CD14-positive monocyte (primary cell): ENCODE measurements around the gene PRMT9. TPM values are rescaled to one million over a fixed set of nuclear protein-coding genes. Genes with fewer than 3 reads are reported as not detected.
A peak's percentile ranks its signal among the peaks of the same experiment; 100 is the strongest.

ENCODE experiments used
- DNase-seq, 3 donors: peaks; one replicate each; pipeline ENCODE4 v3.0.0-alpha.2; 2011 to 2022
- H2AFZ ChIP-seq: 2 replicates; pipeline ENCODE4 v1.6.0; 2012; ENCODE audit warnings: mild to moderate bottlenecking, low read depth, low read length, inconsistent platforms; ENCODE audit not compliant: insufficient read depth, poor library complexity, severe bottlenecking
- H3K27ac ChIP-seq, 2 donors: 1 replicate in 1 of 2; 2 replicates in 1 of 2; pipeline ENCODE4 v1.5.1; 2012 to 2013; ENCODE audit warnings: low read length in 2 of 2, control low read depth in 1 of 2, inconsistent platforms in 1 of 2, low read depth in 1 of 2, mild to moderate bottlenecking in 1 of 2
- H3K27me3 ChIP-seq, 2 donors: one replicate each; pipeline versions ENCODE4 v1.6.0 to v1.6.1; 2011 to 2013; ENCODE audit warnings: low read length in 2 of 2; ENCODE audit not compliant: control insufficient read depth in 2 of 2, insufficient read depth in 2 of 2
- H3K36me3 ChIP-seq, 2 donors: replicated peaks in 1 of 2; 1 replicate in 1 of 2; 2 replicates in 1 of 2; pipeline versions ENCODE4 v1.5.1 to v1.6.1; 2012 to 2013; ENCODE audit warnings: low read length in 2 of 2, control low read depth in 1 of 2, inconsistent platforms in 1 of 2, mild to moderate bottlenecking in 1 of 2; ENCODE audit not compliant: insufficient read depth in 2 of 2, control insufficient read depth in 1 of 2
- H3K4me1 ChIP-seq, 2 donors: 1 replicate in 1 of 2; 2 replicates in 1 of 2; pipeline versions ENCODE4 v1.5.1 to v1.6.1; 2012 to 2013; ENCODE audit warnings: low read length in 2 of 2, control low read depth in 1 of 2, inconsistent platforms in 1 of 2, mild to moderate bottlenecking in 1 of 2, moderate library complexity in 1 of 2; ENCODE audit not compliant: insufficient read depth in 2 of 2, control insufficient read depth in 1 of 2
- H3K4me2 ChIP-seq: replicated peaks from 2 replicates; pipeline ENCODE3; 2012; ENCODE audit warnings: low read length, moderate library complexity, mild to moderate bottlenecking; ENCODE audit not compliant: poor library complexity, severe bottlenecking; ENCODE audit errors: extremely low read depth
- H3K4me3 ChIP-seq, 3 experiments: fragments of 200-600 bp in 1 of 3; sonication (generic) in 1 of 3; replicated peaks in 1 of 3; 1 replicate in 2 of 3; 2 replicates in 1 of 3; pipeline ENCODE4 v1.5.1; 2011 to 2013; ENCODE audit warnings: low read length in 3 of 3, mild to moderate bottlenecking in 3 of 3, control low read depth in 2 of 3, low read depth in 2 of 3, inconsistent platforms in 1 of 3, moderate library complexity in 1 of 3
- H3K79me2 ChIP-seq: 2 replicates; pipeline ENCODE4 v1.6.0; 2012; ENCODE audit warnings: mild to moderate bottlenecking, control low read depth, inconsistent platforms, low read length, moderate library complexity; ENCODE audit not compliant: insufficient read depth
- H3K9ac ChIP-seq: 2 replicates; pipeline ENCODE4 v1.6.0; 2017; ENCODE audit warnings: low read length, mild to moderate bottlenecking; ENCODE audit not compliant: insufficient read depth, poor library complexity, severe bottlenecking
- H3K9me3 ChIP-seq, 2 donors: replicated peaks in 1 of 2; 1 replicate in 1 of 2; 2 replicates in 1 of 2; pipeline versions ENCODE4 v1.5.1 to v1.6.1; 2012 to 2013; ENCODE audit warnings: low read length in 2 of 2, control low read depth in 1 of 2; ENCODE audit not compliant: control insufficient read depth in 1 of 2, insufficient read depth in 1 of 2
- H4K20me1 ChIP-seq: 2 replicates; pipeline ENCODE4 v1.6.0; 2012; ENCODE audit warnings: mild to moderate bottlenecking, low read length, control low read depth, moderate library complexity; ENCODE audit not compliant: insufficient read depth
- H3K27ac Mint-ChIP-seq, 7 donors: one replicate each; pipeline ENCODE4 v1.8.0; 2020; ENCODE audit warnings: mild to moderate bottlenecking in 7 of 7, mixed read lengths in 7 of 7, moderate library complexity in 6 of 7, inconsistent platforms in 2 of 7
- H3K27me3 Mint-ChIP-seq, 3 donors: one replicate each; pipeline ENCODE4 v1.8.0; 2021 to 2022; ENCODE audit warnings: low read depth in 3 of 3, mild to moderate bottlenecking in 3 of 3, mixed read lengths in 3 of 3, moderate library complexity in 3 of 3, inconsistent platforms in 1 of 3
- H3K36me3 Mint-ChIP-seq, 2 donors: one replicate each; pipeline ENCODE4 v1.8.0; 2020; ENCODE audit warnings: mixed read lengths in 2 of 2, inconsistent platforms in 1 of 2, mild to moderate bottlenecking in 1 of 2
- H3K4me1 Mint-ChIP-seq: one replicate; pipeline ENCODE4 v1.8.0; 2020; ENCODE audit warnings: mild to moderate bottlenecking, mixed read lengths
- H3K4me3 Mint-ChIP-seq, 2 donors: one replicate each; pipeline ENCODE4 v1.8.0; 2020; ENCODE audit warnings: mild to moderate bottlenecking in 2 of 2, mixed read lengths in 2 of 2, moderate library complexity in 1 of 2
- H3K9me3 Mint-ChIP-seq, 7 donors: one replicate each; pipeline ENCODE4 v1.8.0; 2020 to 2022; ENCODE audit warnings: mixed read lengths in 7 of 7, mild to moderate bottlenecking in 6 of 7, moderate library complexity in 6 of 7, inconsistent platforms in 2 of 7
- CTCF ChIP-seq: fragments of 200-600 bp; IDR thresholded peaks from one replicate; pipeline ENCODE4 v1.8.0; 2022; ENCODE audit warnings: antibody characterized with exemption, mild to moderate bottlenecking
- WGBS: methylation state at CpG from one replicate; pipeline ENCODE4 v1.1.5; 2013; ENCODE audit warnings: missing lambda C conversion rate; ENCODE audit not compliant: insufficient coverage; 5-methylcytosine and 5-hydroxymethylcytosine counted together
- intact Hi-C, 2 donors: fragments of 100-400 bp; cut with micrococcal nuclease; formaldehyde crosslinking; loops; one replicate each; pipeline versions ENCODE4 v1.15.0 to v1.15.1; 2023
- polyA plus RNA-seq, 3 donors: library from polyadenylated mRNA; depleted of rRNA in 1 of 3; unstranded in 2 of 3; stranded (reverse) in 1 of 3; fragments of 300-500 nt in 2 of 3; fragments of >200 nt in 1 of 3; fragmentation: Illumina TruSeq in 2 of 3; gene quantifications; 1 replicate in 2 of 3; 2 replicates in 1 of 3; pipeline ENCODE4 v1.2.3, GENCODE V29; 2012 to 2021

The PRMT9 gene
- polyA plus RNA-seq, 3 donors: 1.6 to 4.6 (median 2.0) TPM

- peaks cover 8% of the 10 kb centered on the region for H3K79me2 ChIP-seq
- no peak overlapping the region for H2AFZ ChIP-seq
- 89% methylated on average over 3 of the region's 4 CpGs for WGBS
- peak overlapping the region in 2 of 7 donors; percentile 20 to 41 for H3K27ac Mint-ChIP-seq
- DNase-seq: no peak
- no peak overlapping the region for H3K4me3 Mint-ChIP-seq
- H3K27me3 Mint-ChIP-seq: peaks cover 0 to 3% (median 0%) of the 10 kb centered on the region in 3 donors
- H3K27me3 ChIP-seq: no peaks in the 10 kb centered on the region
- intact Hi-C loops: no loop called here
- no peak overlapping the region for H3K4me3 ChIP-seq
- no peak overlapping the region for H3K27ac ChIP-seq
- H3K4me2 ChIP-seq: no peak overlapping the region
- H3K9me3 Mint-ChIP-seq: no peaks in the 10 kb centered on the region
- no peak for TF ChIP-seq CTCF
- H3K9ac ChIP-seq: no peak overlapping the region
- no peaks in the 10 kb centered on the region for H3K4me1 ChIP-seq
- peaks cover 12% of the 10 kb centered on the region for H4K20me1 ChIP-seq
- H3K9me3 ChIP-seq: no peaks in the 10 kb centered on the region
- H3K4me1 Mint-ChIP-seq: no peaks in the 10 kb centered on the region
- H3K36me3 Mint-ChIP-seq: peaks cover 69 to 83% of the 10 kb centered on the region in 2 donors
- H3K36me3 ChIP-seq: peaks cover 90 to 97% of the 10 kb centered on the region in 2 donors
These were observed 57.1 kb downstream of the PRMT9 start for GRCh38 chr4:147626903-147627302.

- Mint-ChIP-seq H3K4me1 (peaks cover 4% of the 10 kb centered on the region), H3K27ac (no peak overlapping the region), H3K9me3 (no peaks in the 10 kb centered on the region), H3K36me3 (peaks cover 67 to 80% of the 10 kb centered on the region in 2 donors), H3K4me3 (no peak overlapping the region), H3K27me3 (peaks cover 0 to 3% (median 0%) of the 10 kb centered on the region in 3 donors)
- intact Hi-C loops: no loop called here
- TF ChIP-seq CTCF: no peak
- Histone ChIP-seq H3K4me2 (no peak overlapping the region), H3K36me3 (peaks cover 82 to 94% of the 10 kb centered on the region in 2 donors), H4K20me1 (peaks cover 18% of the 10 kb centered on the region), H3K79me2 (peaks cover 20% of the 10 kb centered on the region), H3K9me3 (no peaks in the 10 kb centered on the region), H3K27ac (no peak overlapping the region), H3K4me3 (no peak overlapping the region), H3K4me1 (peaks cover 4 to 5% of the 10 kb centered on the region in 2 donors), H2AFZ (no peak overlapping the region), H3K9ac (no peak overlapping the region), H3K27me3 (no peaks in the 10 kb centered on the region)
- 95% methylated on average over 4 of the region's 6 CpGs for WGBS
- DNase-seq: no peak
These were observed 58.2 kb downstream of the PRMT9 start for GRCh38 chr4:147625733-147626132.
